OCI-LY1 (cell line): ENCODE measurements around the gene BAG3.

Experiments used
- EZH2 ChIP-seq: fragments of 200-600 bp; sonication (generic), shearing (Covaris generic); IDR thresholded peaks from 2 replicates; pipeline ENCODE4 v1.8.0; 2017; ENCODE audit warnings: borderline replicate concordance, mixed run types, mild to moderate bottlenecking, antibody characterized with exemption, low read length, moderate library complexity, mixed read lengths
- TF ChIP-seq, protein P1 (sequence below): fragments of 200-600 bp; sonication (generic), shearing (Covaris generic); IDR thresholded peaks from 2 replicates; pipeline ENCODE4 v1.5.1; 2017; ENCODE audit warnings: mild to moderate bottlenecking, antibody characterized with exemption, low read length, moderate library complexity, mixed read lengths

DNA sequence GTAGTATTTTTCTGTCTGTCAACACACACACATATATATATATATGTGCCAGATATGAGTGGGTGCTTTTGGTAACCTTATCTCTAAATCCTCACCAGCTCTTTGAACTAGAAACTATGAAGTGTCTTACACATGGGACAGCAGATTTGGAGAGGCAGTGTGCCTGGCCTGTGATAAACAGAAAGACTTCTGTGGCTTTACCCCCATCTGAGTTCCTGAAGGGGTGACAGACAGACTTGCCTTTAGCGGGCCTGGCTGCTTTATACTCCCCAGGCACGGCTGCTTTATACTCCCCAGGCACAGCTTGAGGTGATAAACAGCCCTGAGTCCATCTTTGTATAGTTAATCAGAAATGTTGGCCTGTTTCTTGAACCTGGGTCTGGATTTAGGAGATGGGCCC lies 5.6 kb downstream of the BAG3 start:
- TF ChIP-seq, protein P1, sequence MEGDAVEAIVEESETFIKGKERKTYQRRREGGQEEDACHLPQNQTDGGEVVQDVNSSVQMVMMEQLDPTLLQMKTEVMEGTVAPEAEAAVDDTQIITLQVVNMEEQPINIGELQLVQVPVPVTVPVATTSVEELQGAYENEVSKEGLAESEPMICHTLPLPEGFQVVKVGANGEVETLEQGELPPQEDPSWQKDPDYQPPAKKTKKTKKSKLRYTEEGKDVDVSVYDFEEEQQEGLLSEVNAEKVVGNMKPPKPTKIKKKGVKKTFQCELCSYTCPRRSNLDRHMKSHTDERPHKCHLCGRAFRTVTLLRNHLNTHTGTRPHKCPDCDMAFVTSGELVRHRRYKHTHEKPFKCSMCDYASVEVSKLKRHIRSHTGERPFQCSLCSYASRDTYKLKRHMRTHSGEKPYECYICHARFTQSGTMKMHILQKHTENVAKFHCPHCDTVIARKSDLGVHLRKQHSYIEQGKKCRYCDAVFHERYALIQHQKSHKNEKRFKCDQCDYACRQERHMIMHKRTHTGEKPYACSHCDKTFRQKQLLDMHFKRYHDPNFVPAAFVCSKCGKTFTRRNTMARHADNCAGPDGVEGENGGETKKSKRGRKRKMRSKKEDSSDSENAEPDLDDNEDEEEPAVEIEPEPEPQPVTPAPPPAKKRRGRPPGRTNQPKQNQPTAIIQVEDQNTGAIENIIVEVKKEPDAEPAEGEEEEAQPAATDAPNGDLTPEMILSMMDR = no peak
- no peak for TF ChIP-seq EZH2
